KMS-11 (cell line): ENCODE measurements around the gene PEA15.

Experiments
- H2AFZ ChIP-seq: fragments of 200-600 bp; sonication (generic); 2 replicates; pipeline ENCODE4 v1.6.1; 2016; ENCODE audit warnings: antibody characterized with exemption, mixed run types, low read depth
- H3K27ac ChIP-seq: fragments of 200-600 bp; sonication (generic); 2 replicates; pipeline ENCODE4 v1.6.1; 2016; ENCODE audit warnings: mild to moderate bottlenecking, mixed run types
- H3K27me3 ChIP-seq: fragments of 200-600 bp; sonication (generic); 2 replicates; pipeline ENCODE4 v1.6.1; 2017; ENCODE audit warnings: mild to moderate bottlenecking, low read depth, mixed run types, moderate library complexity; ENCODE audit not compliant: insufficient read depth
- H3K36me3 ChIP-seq: fragments of 200-600 bp; sonication (generic); 2 replicates; pipeline ENCODE4 v1.6.1; 2017; ENCODE audit warnings: mild to moderate bottlenecking, mixed run types; ENCODE audit not compliant: insufficient read depth
- H3K4me1 ChIP-seq: fragments of 200-600 bp; sonication (generic); 2 replicates; pipeline ENCODE4 v1.6.1; 2016; ENCODE audit warnings: mild to moderate bottlenecking, low read depth, mixed run types; ENCODE audit not compliant: poor library complexity, severe bottlenecking
- H3K4me2 ChIP-seq: fragments of 200-600 bp; sonication (generic); 2 replicates; pipeline ENCODE4 v1.7.0; 2016; ENCODE audit warnings: mild to moderate bottlenecking, mixed run types
- H3K4me3 ChIP-seq: fragments of 200-600 bp; sonication (generic); IDR thresholded peaks from 2 replicates; pipeline ENCODE4 v1.6.1; 2017; ENCODE audit warnings: low read depth, low read length, mixed read lengths; ENCODE audit not compliant: insufficient read depth
- H3K79me2 ChIP-seq: fragments of 200-600 bp; sonication (generic); 2 replicates; pipeline ENCODE4 v1.6.1; 2016; ENCODE audit warnings: low read depth, mixed run types; ENCODE audit not compliant: insufficient read depth
- H3K9ac ChIP-seq: fragments of 200-600 bp; sonication (generic); 2 replicates; pipeline ENCODE4 v1.6.1; 2016; ENCODE audit warnings: mild to moderate bottlenecking, mixed run types
- H4K20me1 ChIP-seq: fragments of 200-600 bp; sonication (generic); 2 replicates; pipeline ENCODE4 v1.6.1; 2016; ENCODE audit warnings: mild to moderate bottlenecking, mixed run types; ENCODE audit not compliant: insufficient read depth
- TF ChIP-seq, protein P1 (sequence below): fragments of 200-600 bp; sonication (generic); conservative IDR thresholded peaks from 2 replicates; pipeline ENCODE4 v1.6.1; 2017; ENCODE audit warnings: low read depth, mild to moderate bottlenecking, antibody characterized with exemption, low read length, moderate library complexity, mixed read lengths

The PEA15 gene

DNA sequence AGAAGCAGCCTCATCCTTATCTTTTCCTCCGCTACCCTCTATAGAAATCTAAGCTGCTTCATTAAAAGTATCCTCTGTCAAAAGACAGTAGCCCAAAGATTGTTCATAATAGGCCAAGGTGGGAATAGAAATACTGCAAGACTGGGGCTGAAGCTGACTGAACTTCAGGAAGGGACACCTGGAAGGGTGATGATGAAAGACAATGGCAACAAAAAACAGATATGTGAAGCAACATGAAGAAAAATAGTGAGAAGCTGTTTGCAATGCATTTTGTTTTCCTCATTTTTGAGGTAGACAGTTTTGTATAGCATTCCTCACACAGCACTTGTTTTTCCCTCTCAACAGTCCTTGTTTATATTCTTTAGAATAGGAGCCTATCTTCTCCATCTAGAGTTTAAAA, 40.2 kb downstream of the PEA15 start:
- Histone ChIP-seq H3K36me3 (no peaks in the 10 kb centered on the region), H3K4me1 (peaks cover 56% of the 10 kb centered on the region), H3K27ac (no peak overlapping the region), H3K4me3 (no peak overlapping the region), H3K9ac (no peak overlapping the region), H3K27me3 (no peaks in the 10 kb centered on the region), H4K20me1 (no peaks in the 10 kb centered on the region; the same call in 1 of the 2 replicates), H3K79me2 (peaks cover 65% of the 10 kb centered on the region), H2AFZ (no peak overlapping the region), H3K4me2 (peak overlapping the region; percentile 26; the same call in 1 of the 2 replicates)
- TF ChIP-seq, protein P1, sequence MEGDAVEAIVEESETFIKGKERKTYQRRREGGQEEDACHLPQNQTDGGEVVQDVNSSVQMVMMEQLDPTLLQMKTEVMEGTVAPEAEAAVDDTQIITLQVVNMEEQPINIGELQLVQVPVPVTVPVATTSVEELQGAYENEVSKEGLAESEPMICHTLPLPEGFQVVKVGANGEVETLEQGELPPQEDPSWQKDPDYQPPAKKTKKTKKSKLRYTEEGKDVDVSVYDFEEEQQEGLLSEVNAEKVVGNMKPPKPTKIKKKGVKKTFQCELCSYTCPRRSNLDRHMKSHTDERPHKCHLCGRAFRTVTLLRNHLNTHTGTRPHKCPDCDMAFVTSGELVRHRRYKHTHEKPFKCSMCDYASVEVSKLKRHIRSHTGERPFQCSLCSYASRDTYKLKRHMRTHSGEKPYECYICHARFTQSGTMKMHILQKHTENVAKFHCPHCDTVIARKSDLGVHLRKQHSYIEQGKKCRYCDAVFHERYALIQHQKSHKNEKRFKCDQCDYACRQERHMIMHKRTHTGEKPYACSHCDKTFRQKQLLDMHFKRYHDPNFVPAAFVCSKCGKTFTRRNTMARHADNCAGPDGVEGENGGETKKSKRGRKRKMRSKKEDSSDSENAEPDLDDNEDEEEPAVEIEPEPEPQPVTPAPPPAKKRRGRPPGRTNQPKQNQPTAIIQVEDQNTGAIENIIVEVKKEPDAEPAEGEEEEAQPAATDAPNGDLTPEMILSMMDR = no peak

DNA sequence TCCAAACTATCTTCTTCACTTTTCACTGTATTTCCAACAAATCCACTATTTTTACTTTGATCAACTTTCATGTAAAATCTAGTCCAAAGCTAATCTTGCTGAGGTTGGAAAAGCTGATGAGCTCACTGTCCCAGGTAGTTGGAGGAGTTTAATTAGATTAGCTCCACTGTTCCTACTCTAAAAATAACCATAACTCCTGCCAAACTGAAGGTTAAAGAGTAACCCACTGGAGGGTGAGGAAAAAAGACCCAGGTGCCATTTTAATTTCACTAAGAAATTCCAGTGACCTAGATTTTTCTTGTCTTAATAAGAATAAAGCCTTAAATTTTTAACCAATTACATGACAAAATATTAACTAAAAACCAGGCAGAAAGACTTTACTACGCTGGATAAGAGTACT, 41.9 kb downstream of the PEA15 start:
- peaks cover 78% of the 10 kb centered on the region for H3K79me2 ChIP-seq

DNA sequence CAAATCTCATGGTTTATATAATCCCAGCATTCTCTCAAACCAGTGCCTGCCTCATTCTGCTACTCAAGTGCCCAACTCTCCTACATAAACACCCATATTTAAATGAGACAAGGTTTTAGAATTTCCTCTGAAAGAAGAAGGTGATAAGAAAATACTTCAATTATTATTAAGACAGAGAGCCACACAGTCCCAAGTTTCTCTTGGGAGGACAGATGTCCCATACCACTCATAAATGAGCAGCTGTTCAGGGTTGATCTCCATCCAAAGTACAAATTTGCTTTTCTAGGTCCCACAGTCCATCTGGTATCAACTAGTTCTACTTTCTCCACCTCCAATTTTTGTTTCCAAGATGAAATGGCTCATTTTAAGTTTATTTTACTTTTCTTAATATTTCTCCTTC, 45.8 kb downstream of the PEA15 start:
- Histone ChIP-seq H3K27ac (no peak overlapping the region; the same call in 1 of the 2 replicates), H4K20me1 (no peaks in the 10 kb centered on the region), H3K4me2 (no peak overlapping the region), H3K27me3 (no peaks in the 10 kb centered on the region), H3K4me1 (peaks cover 46% of the 10 kb centered on the region), H3K36me3 (no peaks in the 10 kb centered on the region), H3K79me2 (peaks cover 68% of the 10 kb centered on the region), H3K4me3 (no peak overlapping the region), H2AFZ (no peak overlapping the region), H3K9ac (no peak overlapping the region)
- TF ChIP-seq, protein P1 = no peak

More for the DNA sequence above, 41.9 kb downstream of the PEA15 start:
- Histone ChIP-seq H3K4me2 (peak overlapping the region; percentile 0; the same call in 1 of the 2 replicates), H4K20me1 (no peaks in the 10 kb centered on the region; the same call in 1 of the 2 replicates), H3K9ac (no peak overlapping the region), H3K27ac (no peak overlapping the region), H3K4me1 (peaks cover 70% of the 10 kb centered on the region), H3K36me3 (no peaks in the 10 kb centered on the region), H2AFZ (no peak overlapping the region), H3K27me3 (no peaks in the 10 kb centered on the region), H3K4me3 (no peak overlapping the region)
- TF ChIP-seq, protein P1 = no peak

DNA sequence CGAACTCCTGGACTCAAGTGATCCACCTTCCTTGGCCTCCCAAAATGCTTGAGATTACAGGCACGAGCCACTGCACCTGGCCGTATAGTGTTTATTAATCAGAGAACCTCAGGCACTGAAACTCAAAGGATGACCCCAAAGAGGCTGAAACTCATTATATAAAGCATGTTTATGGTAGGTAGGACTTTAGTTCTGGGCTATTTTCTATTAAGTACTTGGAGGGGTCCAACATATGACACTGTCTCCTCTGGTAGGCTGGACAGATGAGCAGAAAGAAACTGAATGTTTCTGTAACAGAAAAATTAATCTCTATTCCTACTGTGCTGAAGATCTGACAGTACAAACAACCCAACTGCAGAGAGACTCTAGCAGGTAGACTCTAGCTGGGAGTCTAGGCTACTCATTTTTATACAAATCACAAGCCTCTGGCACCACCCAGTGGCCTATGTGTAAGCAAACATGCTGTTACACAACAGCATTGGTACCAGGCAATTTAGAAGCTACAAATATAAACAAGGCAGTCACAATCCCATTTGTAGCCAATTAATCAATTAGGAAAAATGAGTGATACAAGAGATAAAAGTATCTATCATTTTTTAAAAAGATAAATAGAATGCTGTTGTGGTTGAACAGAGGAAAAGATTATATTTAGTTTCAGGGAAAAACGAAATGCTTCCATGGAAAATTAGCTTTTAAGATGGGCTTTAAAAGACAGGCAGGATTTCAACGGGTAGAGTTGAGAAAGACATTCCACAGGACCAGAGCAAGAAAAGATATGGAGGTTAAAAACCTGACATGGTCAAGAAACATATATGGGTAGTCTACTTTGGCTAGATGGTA, 46.7 kb downstream of the PEA15 start:
- Histone ChIP-seq H3K36me3 (no peaks in the 10 kb centered on the region), H3K79me2 (peaks cover 68% of the 10 kb centered on the region), H3K27ac (peak overlapping the region; percentile 2; the same call in 1 of the 2 replicates), H4K20me1 (no peaks in the 10 kb centered on the region), H3K4me1 (peaks cover 40% of the 10 kb centered on the region), H3K4me3 (no peak overlapping the region), H3K4me2 (no peak overlapping the region), H3K9ac (no peak overlapping the region), H3K27me3 (no peaks in the 10 kb centered on the region), H2AFZ (no peak overlapping the region)
- TF ChIP-seq, protein P1 = peak; percentile 99
